ENCODE results near the gene CPNE4.
A peak's percentile ranks its signal among the peaks of the same experiment; 100 is the strongest.
"Not testable (repeated sequence)": the region's sequence is repeated elsewhere in the genome, so short reads cannot be mapped to it uniquely, and the experiment has no call there.

CPNE4 gene

GRCh38 chr3:132016061-132017041 lies 18.5 kb downstream of the CPNE4 start:
- peak; percentile 42 for DNase-seq

GRCh38 chr3:132014105-132014504 lies 20.7 kb downstream of the CPNE4 start:
- DNase-seq = no peak

GRCh38 chr3:132009241-132009640 lies 25.6 kb downstream of the CPNE4 start:
- peak; percentile 14 for DNase-seq

- DNase-seq = no peak
Measured at GRCh38 chr3:132008837-132009236, 26.0 kb downstream of the CPNE4 start.

- no peak for DNase-seq
Measured at GRCh38 chr3:132007617-132008016, 27.2 kb downstream of the CPNE4 start.

- peak; percentile 19 for DNase-seq
Measured at GRCh38 chr3:132006605-132007204, 28.1 kb downstream of the CPNE4 start.

- peak; percentile 93 for DNase-seq
Measured at GRCh38 chr3:132004571-132004970, 30.2 kb downstream of the CPNE4 start.

GRCh38 chr3:132003685-132004084 lies 31.1 kb downstream of the CPNE4 start:
- no peak for DNase-seq

- DNase-seq = no peak
Measured at GRCh38 chr3:132001999-132002398, 32.8 kb downstream of the CPNE4 start.

- no peak for DNase-seq
Measured at GRCh38 chr3:132001036-132001435, 33.8 kb downstream of the CPNE4 start.

GRCh38 chr3:131998027-131998426 lies 36.8 kb downstream of the CPNE4 start:
- DNase-seq = no peak

- peak; percentile 30 for DNase-seq
Measured at GRCh38 chr3:131995891-131996290, 38.9 kb downstream of the CPNE4 start.

- DNase-seq = no peak
Measured at GRCh38 chr3:131989318-131989717, 45.5 kb downstream of the CPNE4 start.

GRCh38 chr3:131988209-131988608 lies 46.6 kb downstream of the CPNE4 start:
- DNase-seq = no peak

GRCh38 chr3:131983689-131984088 lies 51.1 kb downstream of the CPNE4 start:
- no peak for DNase-seq

- DNase-seq = no peak
Measured at GRCh38 chr3:131981323-131981722, 53.5 kb downstream of the CPNE4 start.

GRCh38 chr3:131976448-131976847 lies 58.4 kb downstream of the CPNE4 start:
- no peak for DNase-seq

- no peak for DNase-seq
Measured at GRCh38 chr3:131975047-131975446, 59.8 kb downstream of the CPNE4 start.

- peak; percentile 34 for DNase-seq
Measured at GRCh38 chr3:131973731-131974130, 61.1 kb downstream of the CPNE4 start.

GRCh38 chr3:131972550-131972949 lies 62.3 kb downstream of the CPNE4 start:
- no peak for DNase-seq

- no peak for DNase-seq
Measured at GRCh38 chr3:131972091-131972490, 62.7 kb downstream of the CPNE4 start.

GRCh38 chr3:131963442-131963841 lies 71.4 kb downstream of the CPNE4 start:
- DNase-seq = not testable (repeated sequence)

- no peak for DNase-seq
Measured at GRCh38 chr3:131962982-131963381, 71.8 kb downstream of the CPNE4 start.

- no peak for DNase-seq
Measured at GRCh38 chr3:131960324-131960723, 74.5 kb downstream of the CPNE4 start.
